ENCODE measurements around the gene DDAH2.

DNA sequence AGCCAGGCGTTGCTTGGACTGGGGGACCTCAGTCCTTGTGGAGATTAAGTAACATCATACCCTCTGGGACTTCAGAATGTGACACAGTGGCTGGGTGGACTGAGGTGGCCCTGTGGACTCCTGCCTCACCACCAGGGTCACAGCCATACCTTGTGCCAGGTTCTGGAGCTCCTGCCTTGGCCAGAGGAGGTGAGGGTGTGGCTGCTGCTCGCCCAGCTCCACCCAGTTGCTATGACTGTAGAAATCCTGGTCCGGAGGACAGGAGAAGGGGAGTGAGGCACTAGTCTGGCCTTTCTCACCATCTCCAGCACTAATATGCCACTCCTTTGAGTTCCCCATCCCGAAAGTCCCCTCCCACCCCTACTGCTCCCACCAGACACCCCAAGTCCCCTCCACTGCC lies 46.1 kb upstream of the DDAH2 start:
- TF ChIP-seq, protein P1, sequence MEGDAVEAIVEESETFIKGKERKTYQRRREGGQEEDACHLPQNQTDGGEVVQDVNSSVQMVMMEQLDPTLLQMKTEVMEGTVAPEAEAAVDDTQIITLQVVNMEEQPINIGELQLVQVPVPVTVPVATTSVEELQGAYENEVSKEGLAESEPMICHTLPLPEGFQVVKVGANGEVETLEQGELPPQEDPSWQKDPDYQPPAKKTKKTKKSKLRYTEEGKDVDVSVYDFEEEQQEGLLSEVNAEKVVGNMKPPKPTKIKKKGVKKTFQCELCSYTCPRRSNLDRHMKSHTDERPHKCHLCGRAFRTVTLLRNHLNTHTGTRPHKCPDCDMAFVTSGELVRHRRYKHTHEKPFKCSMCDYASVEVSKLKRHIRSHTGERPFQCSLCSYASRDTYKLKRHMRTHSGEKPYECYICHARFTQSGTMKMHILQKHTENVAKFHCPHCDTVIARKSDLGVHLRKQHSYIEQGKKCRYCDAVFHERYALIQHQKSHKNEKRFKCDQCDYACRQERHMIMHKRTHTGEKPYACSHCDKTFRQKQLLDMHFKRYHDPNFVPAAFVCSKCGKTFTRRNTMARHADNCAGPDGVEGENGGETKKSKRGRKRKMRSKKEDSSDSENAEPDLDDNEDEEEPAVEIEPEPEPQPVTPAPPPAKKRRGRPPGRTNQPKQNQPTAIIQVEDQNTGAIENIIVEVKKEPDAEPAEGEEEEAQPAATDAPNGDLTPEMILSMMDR (conservative IDR thresholded peaks at IDR 0.05; ENCODE audit: low read depth, low read length): no peak
- TF ChIP-seq EZH2 (IDR thresholded peaks at IDR 0.05; ENCODE audit: borderline replicate concordance, low read depth, low read length, poor library complexity, severe bottlenecking): no peak

Measured in A673 (cell line).